WTC11 (cell line): Measurements from ENCODE around the gene HOXD8. TPM values are rescaled to one million over a fixed set of nuclear protein-coding genes. Genes with fewer than 3 reads are reported as not detected.

Experiments
- ATAC-seq: fragments of 200-7000 bp; cut with Tn5 transposase; 2 replicates; pipeline ENCODE4 v1.10.0; 2021; ENCODE audit warnings: mild to moderate bottlenecking, moderate library complexity
- CTCF ChIA-PET: fragments of 300-600 bp; sonication (Branson Sonifier 250); formaldehyde crosslinking; loops from one replicate; lab custom pipeline; 2021; ENCODE audit warnings: antibody characterized with exemption; lab: Charles Lee
- POLR2A ChIA-PET: fragments of 350-600 bp; sonication (Branson Sonifier 250); formaldehyde crosslinking; loops from one replicate; lab custom pipeline; 2021; ENCODE audit warnings: antibody characterized with exemption; lab: Charles Lee
- DNase-seq: peaks from one replicate; pipeline ENCODE4 v3.0.0; 2021; ENCODE audit warnings: low spot score
- H3K27ac Mint-ChIP-seq: 2 replicates; pipeline ENCODE4 v1.8.0; 2021; ENCODE audit warnings: mixed read lengths
- H3K27me3 Mint-ChIP-seq: 2 replicates; pipeline ENCODE4 v1.8.0; 2021; ENCODE audit warnings: low read depth, mild to moderate bottlenecking, moderate library complexity, mixed read lengths
- H3K36me3 Mint-ChIP-seq: 2 replicates; pipeline ENCODE4 v1.8.0; 2021; ENCODE audit warnings: mixed read lengths
- H3K4me1 Mint-ChIP-seq: 2 replicates; pipeline ENCODE4 v1.8.0; 2022; ENCODE audit warnings: mixed read lengths
- H3K4me3 Mint-ChIP-seq: 2 replicates; pipeline ENCODE4 v1.8.0; 2021; ENCODE audit warnings: mild to moderate bottlenecking, moderate library complexity, mixed read lengths
- H3K9me3 Mint-ChIP-seq: 2 replicates; pipeline ENCODE4 v1.8.0; 2021; ENCODE audit warnings: mixed read lengths
- ATF1 ChIP-seq: sonication (generic); formaldehyde crosslinking; IDR thresholded peaks from 2 replicates; pipeline ENCODE4 v1.8.1; 2023; ENCODE audit warnings: mild to moderate bottlenecking, moderate library complexity, missing genetic modification reagents
- CBFB ChIP-seq: sonication (generic); formaldehyde crosslinking; IDR thresholded peaks from 2 replicates; pipeline ENCODE4 v1.8.1; 2022; ENCODE audit warnings: mild to moderate bottlenecking, low read depth, missing genetic modification reagents
- ERG ChIP-seq: fragments of 250-450 bp; sonication (Bioruptor Pico); IDR thresholded peaks from 2 replicates; pipeline ENCODE4 v1.8.0; 2021; ENCODE audit warnings: mild to moderate bottlenecking
- ETV6 ChIP-seq: sonication (generic); formaldehyde crosslinking; IDR thresholded peaks from 2 replicates; pipeline ENCODE4 v1.8.1; 2022; ENCODE audit warnings: mild to moderate bottlenecking, missing genetic modification reagents
- GABPB1 ChIP-seq: sonication (generic); formaldehyde crosslinking; IDR thresholded peaks from 2 replicates; pipeline ENCODE4 v1.8.1; 2023; ENCODE audit warnings: mild to moderate bottlenecking, missing genetic modification reagents
- HMGXB4 ChIP-seq: sonication (generic); formaldehyde crosslinking; IDR thresholded peaks from 2 replicates; pipeline ENCODE4 v1.8.1; 2023; ENCODE audit warnings: mild to moderate bottlenecking, moderate library complexity, missing genetic modification reagents
- IRF1 ChIP-seq: sonication (generic); formaldehyde crosslinking; IDR thresholded peaks from 2 replicates; pipeline ENCODE4 v1.8.0; 2023; ENCODE audit warnings: missing genetic modification reagents
- JUN ChIP-seq: sonication (generic); formaldehyde crosslinking; IDR thresholded peaks from 2 replicates; pipeline ENCODE4 v1.8.0; 2023; ENCODE audit warnings: mild to moderate bottlenecking, missing genetic modification reagents
- KAT7 ChIP-seq: sonication (generic); formaldehyde crosslinking; IDR thresholded peaks from 2 replicates; pipeline ENCODE4 v1.8.1; 2023; ENCODE audit warnings: missing genetic modification reagents, mild to moderate bottlenecking, borderline replicate concordance
- MAX ChIP-seq: sonication (generic); formaldehyde crosslinking; IDR thresholded peaks from 2 replicates; pipeline ENCODE4 v1.8.0; 2022; ENCODE audit warnings: mild to moderate bottlenecking, missing genetic modification reagents
- MLX ChIP-seq: sonication (generic); formaldehyde crosslinking; IDR thresholded peaks from 2 replicates; pipeline ENCODE4 v1.8.1; 2023; ENCODE audit warnings: mild to moderate bottlenecking, missing genetic modification reagents, moderate library complexity
- NR1H2 ChIP-seq: sonication (generic); formaldehyde crosslinking; IDR thresholded peaks from 2 replicates; pipeline ENCODE4 v1.9.0; 2021; ENCODE audit warnings: mild to moderate bottlenecking, moderate library complexity, missing genetic modification reagents
- NR3C1 ChIP-seq: sonication (generic); formaldehyde crosslinking; conservative IDR thresholded peaks from 2 replicates; pipeline ENCODE4 v1.8.1; 2023; ENCODE audit warnings: low read depth, mild to moderate bottlenecking, missing genetic modification reagents
- RORB ChIP-seq: fragments of 250-450 bp; sonication (Bioruptor Pico); IDR thresholded peaks from 2 replicates; pipeline ENCODE4 v1.9.0; 2021; ENCODE audit warnings: mild to moderate bottlenecking
- SMAD4 ChIP-seq: sonication (generic); formaldehyde crosslinking; IDR thresholded peaks from 2 replicates; pipeline ENCODE4 v1.8.0; 2022; ENCODE audit warnings: mild to moderate bottlenecking, missing genetic modification reagents
- TCF7 ChIP-seq: sonication (generic); formaldehyde crosslinking; IDR thresholded peaks from 2 replicates; pipeline ENCODE4 v1.8.0; 2022; ENCODE audit warnings: mild to moderate bottlenecking, low read depth, missing genetic modification reagents, moderate library complexity
- TEAD4 ChIP-seq: sonication (generic); formaldehyde crosslinking; IDR thresholded peaks from 2 replicates; pipeline ENCODE4 v1.8.0; 2022; ENCODE audit warnings: mild to moderate bottlenecking, missing genetic modification reagents
- USF2 ChIP-seq: sonication (generic); formaldehyde crosslinking; IDR thresholded peaks from 2 replicates; pipeline ENCODE4 v1.8.1; 2023; ENCODE audit warnings: mild to moderate bottlenecking, missing genetic modification reagents, moderate library complexity
- ZBTB43 ChIP-seq: sonication (generic); formaldehyde crosslinking; IDR thresholded peaks from 2 replicates; pipeline ENCODE4 v1.8.1; 2023; ENCODE audit warnings: mild to moderate bottlenecking, missing genetic modification reagents
- ZNF121 ChIP-seq: sonication (generic); formaldehyde crosslinking; IDR thresholded peaks from 2 replicates; pipeline ENCODE4 v1.8.0; 2023; ENCODE audit warnings: missing genetic modification reagents
- ZNF232 ChIP-seq: sonication (generic); formaldehyde crosslinking; IDR thresholded peaks from 2 replicates; pipeline ENCODE4 v1.8.0; 2022; ENCODE audit warnings: mild to moderate bottlenecking, missing genetic modification reagents
- ZNF396 ChIP-seq: fragments of 250-450 bp; sonication (Bioruptor Pico); IDR thresholded peaks from 2 replicates; pipeline ENCODE4 v1.8.0; 2021; ENCODE audit warnings: mild to moderate bottlenecking, moderate library complexity, borderline replicate concordance
- ZNF416 ChIP-seq: fragments of 250-450 bp; sonication (Bioruptor Pico); IDR thresholded peaks from 2 replicates; pipeline ENCODE4 v1.9.0; 2021; ENCODE audit warnings: mild to moderate bottlenecking, inconsistent platforms
- ZNF532 ChIP-seq: fragments of 250-450 bp; sonication (Bioruptor Pico); IDR thresholded peaks from 2 replicates; pipeline ENCODE4 v1.9.0; 2021; ENCODE audit warnings: mild to moderate bottlenecking, borderline replicate concordance
- ZSCAN18 ChIP-seq: fragments of 250-450 bp; sonication (Bioruptor Pico); IDR thresholded peaks from 2 replicates; pipeline ENCODE4 v2.1.2; 2022; ENCODE audit warnings: mild to moderate bottlenecking, moderate library complexity
- total RNA-seq: library from RNA; stranded (reverse); gene quantifications from 3 replicates; pipeline ENCODE4 v1.2.3, GENCODE V29; 2021

The HOXD8 gene
- total RNA-seq, 1 experiment from 2014 or later = not detected

- Mint-ChIP-seq H3K36me3 (peaks cover 9% of the 10 kb centered on the region), H3K9me3 (no peaks in the 10 kb centered on the region), H3K4me3 (no peak overlapping the region), H3K27me3 (peaks cover 97% of the 10 kb centered on the region), H3K27ac (no peak overlapping the region), H3K4me1 (peaks cover 48% of the 10 kb centered on the region)
- DNase-seq (no peak), ATAC-seq (no peak)
- POLR2A ChIA-PET = no interaction called here
- CTCF ChIA-PET = interaction anchor here (2.4 kb wide), 1 partner anchor 8 kb away, joined by 27 read pairs; no protein-coding TSS in a partner anchor
- no peak for TF ChIP-seq NR1H2 (CRISPR knock-in tag)
- no peak for TF ChIP-seq ZSCAN18 (CRISPR knock-in tag)
- TF ChIP-seq MLX (CRISPR knock-in tag) = no peak
- no peak for TF ChIP-seq RORB
- no peak for TF ChIP-seq ZNF396 (CRISPR knock-in tag)
- TF ChIP-seq TEAD4 (CRISPR knock-in tag) = no peak
- no peak for TF ChIP-seq KAT7 (CRISPR knock-in tag)
- no peak for TF ChIP-seq ATF1 (CRISPR knock-in tag)
- TF ChIP-seq ZNF121 (CRISPR knock-in tag) = no peak
- TF ChIP-seq USF2 (CRISPR knock-in tag) = no peak
- no peak for TF ChIP-seq HMGXB4 (CRISPR knock-in tag)
- TF ChIP-seq ETV6 = no peak
- TF ChIP-seq ZNF232 (CRISPR knock-in tag) = no peak
- no peak for TF ChIP-seq SMAD4
- TF ChIP-seq GABPB1 = no peak
- no peak for TF ChIP-seq IRF1 (CRISPR knock-in tag)
Observed at GRCh38 chr2:176089843-176090395, 39.6 kb upstream of the HOXD8 start.

- ATAC-seq = no peak
- DNase-seq = no peak
- Mint-ChIP-seq H3K36me3 (peaks cover 9% of the 10 kb centered on the region), H3K4me1 (peaks cover 52% of the 10 kb centered on the region), H3K4me3 (no peak overlapping the region), H3K27me3 (peaks cover 97% of the 10 kb centered on the region), H3K27ac (no peak overlapping the region), H3K9me3 (no peaks in the 10 kb centered on the region)
- ChIA-PET POLR2A (no interaction called here), CTCF (interaction anchor here (0.9 kb wide), 1 partner anchor 14 kb away, joined by 3 read pairs; no protein-coding TSS in a partner anchor)
- TF ChIP-seq TCF7 = no peak
- TF ChIP-seq JUN (CRISPR knock-in tag) = no peak
- no peak for TF ChIP-seq ZBTB43
- TF ChIP-seq CBFB = no peak
- no peak for TF ChIP-seq ZNF532 (CRISPR knock-in tag)
- TF ChIP-seq MAX (CRISPR knock-in tag) = no peak
- no peak for TF ChIP-seq ERG (CRISPR knock-in tag)
- TF ChIP-seq ZNF416 (CRISPR knock-in tag) = no peak
- no peak for TF ChIP-seq NR3C1 (CRISPR knock-in tag)
Observed at GRCh38 chr2:176090862-176091261, 38.6 kb upstream of the HOXD8 start.
